ENCODE results near the gene PHF11.
"Not testable (repeated sequence)": the region's sequence is repeated elsewhere in the genome, so short reads cannot be mapped to it uniquely, and the experiment has no call there.

PHF11 gene

DNA sequence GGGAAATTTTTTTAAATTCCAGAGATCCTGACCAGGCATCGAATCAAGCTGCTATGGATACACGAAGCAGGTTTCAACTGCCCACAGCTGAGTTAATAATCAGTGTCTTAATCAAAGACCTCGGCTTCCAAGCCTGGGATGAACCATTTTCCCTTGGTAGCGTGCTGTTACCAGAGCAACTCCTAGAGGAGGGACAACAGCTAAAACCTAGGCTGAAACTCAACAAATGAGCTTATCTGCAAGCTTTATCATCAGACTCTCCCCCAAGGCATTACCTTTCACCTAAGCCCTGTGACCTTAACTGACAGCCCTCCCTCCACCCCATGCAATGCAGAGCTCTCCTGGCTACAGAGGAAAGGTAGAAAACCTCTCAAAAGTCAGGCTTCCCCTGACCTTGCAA, 49.9 kb downstream of the PHF11 start:
- no peak for DNase-seq (ENCODE audit: low read depth in 1 of 2, low spot score in 1 of 2)

DNA sequence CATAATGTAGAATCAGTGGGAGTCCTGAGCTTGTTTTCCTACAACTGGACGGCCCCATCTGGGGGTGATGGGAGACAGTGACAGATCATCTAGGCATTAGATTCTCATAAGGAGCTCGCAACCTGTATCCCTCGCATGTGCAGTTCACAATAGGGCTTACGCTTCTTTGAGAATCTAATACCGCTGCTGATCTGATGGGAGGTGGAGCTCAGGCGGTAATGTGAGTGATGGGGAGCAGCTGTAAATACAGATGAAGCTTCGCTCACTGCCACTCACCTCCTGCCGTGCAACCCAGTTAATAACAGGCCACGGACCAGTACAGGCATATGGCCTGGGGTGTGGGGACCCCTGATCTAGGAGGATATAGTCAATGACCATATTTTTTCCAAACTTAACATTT, 50.8 kb downstream of the PHF11 start:
- no peak for DNase-seq (ENCODE audit: low read depth in 1 of 2, low spot score in 1 of 2)

DNA sequence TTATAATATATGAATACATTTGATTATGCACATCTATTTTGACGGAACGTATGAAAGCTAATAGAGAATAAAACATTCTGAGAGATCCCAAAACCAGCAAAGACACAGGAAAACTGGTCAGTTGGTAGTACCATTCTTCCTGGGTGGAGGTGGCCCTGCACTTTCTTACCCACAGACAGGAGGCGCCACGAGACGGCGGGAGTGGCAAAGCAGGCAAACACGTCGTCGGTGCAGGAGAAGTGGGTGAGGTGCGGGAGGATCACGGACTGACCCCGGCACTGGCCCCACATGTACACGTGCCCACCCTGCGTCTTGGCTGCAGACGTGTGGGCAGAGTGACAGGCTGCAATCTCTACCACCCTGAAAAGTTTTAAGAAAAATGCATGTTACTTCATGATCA, 53.5 kb downstream of the PHF11 start:
- DNase-seq (ENCODE audit: low read depth in 1 of 2, low spot score in 1 of 2), result no peak

DNA sequence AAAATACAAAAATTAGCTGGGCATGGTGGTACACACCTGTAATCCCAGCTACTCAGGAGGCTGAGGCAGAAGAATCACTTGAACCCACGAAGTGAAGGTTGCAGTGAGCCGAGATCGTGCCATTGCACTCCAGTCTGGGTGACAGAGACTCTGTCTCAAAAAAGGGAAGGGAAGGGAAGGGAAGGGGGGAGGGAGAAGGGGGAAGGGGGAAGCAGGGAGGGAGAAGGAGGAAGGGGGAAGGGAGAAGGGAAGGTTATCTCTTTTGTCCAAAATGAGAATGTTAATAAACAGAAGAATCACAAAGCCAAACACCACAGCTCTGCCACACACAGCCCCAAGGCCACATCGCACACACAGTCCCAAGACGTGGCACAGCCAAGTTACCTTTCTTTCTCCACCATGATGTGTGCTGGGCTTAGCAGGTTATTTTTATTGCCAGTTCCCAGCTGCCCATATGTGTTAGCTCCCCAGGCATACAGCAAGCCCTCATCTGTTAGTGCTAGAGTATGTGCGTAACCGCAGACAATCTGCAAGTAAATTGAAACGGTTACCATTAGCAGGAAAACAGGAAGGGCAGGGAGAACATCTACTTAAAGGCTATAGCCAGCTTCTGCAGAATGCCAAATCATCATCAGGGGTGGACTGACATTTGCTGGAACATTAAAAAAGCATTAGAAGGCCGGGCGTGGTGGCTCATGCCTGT, 55.3 kb downstream of the PHF11 start:
- no peak for DNase-seq (ENCODE audit: low read depth in 1 of 2, low spot score in 1 of 2)

DNA sequence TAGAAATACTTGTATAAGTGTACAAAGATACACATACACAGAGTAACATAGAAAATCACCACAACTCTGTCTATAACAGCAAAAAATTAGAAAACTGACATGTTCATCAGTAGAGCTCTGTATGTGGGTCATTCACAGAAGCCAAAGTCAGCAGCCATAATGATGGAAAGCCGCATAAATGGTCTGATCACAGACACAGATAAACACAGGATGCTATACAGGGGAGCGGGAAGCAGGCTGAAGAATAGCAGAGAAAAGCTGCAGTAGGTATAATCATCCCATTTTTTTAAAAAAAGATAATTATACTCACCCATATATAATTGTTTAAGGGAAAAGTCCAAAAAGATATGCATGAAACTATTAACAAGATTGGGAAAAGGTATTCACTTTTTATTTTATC, 58.1 kb downstream of the PHF11 start:
- DNase-seq (ENCODE audit: low read depth in 1 of 2, low spot score in 1 of 2), result no peak

DNA sequence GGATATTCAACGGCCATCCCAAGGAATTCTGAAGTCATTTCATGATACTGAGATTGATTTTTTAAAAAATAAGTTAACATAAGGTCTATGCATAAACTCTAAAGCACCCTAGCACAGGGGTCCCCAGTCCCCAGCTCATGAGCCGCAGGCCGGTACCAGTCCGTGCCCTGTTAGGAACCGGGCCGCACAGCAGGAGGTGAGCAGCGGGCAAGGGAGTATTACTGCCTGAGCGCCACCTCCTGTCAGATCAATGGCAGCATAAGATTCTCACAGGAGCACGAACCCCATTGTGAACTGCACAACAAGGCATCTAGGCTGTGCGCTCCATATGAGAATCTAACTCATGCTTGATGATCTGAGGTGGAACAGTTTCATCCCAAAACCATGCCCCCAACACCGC, 58.6 kb downstream of the PHF11 start:
- DNase-seq (ENCODE audit: low read depth in 1 of 2, low spot score in 1 of 2), result no peak

DNA sequence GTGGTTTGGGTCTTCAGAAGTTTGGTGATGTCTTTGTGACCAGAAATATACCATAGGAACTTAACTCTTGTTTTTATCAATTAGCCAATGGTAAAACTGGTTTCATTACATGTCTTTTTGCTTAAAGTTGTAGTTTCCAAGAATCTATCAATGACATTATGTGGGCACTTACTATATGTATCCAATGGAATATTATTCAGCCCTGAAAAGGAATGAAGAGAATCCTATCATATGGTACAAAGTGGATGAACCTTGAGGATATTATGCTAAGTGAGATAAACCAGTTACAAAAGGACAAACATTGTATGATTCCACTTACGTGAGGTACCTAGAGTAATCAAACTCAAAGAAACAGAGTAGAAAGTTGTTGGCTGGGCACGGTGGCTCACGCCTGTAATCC, 63.3 kb downstream of the PHF11 start:
- no peak for DNase-seq (ENCODE audit: low read depth in 1 of 2, low spot score in 1 of 2)

DNA sequence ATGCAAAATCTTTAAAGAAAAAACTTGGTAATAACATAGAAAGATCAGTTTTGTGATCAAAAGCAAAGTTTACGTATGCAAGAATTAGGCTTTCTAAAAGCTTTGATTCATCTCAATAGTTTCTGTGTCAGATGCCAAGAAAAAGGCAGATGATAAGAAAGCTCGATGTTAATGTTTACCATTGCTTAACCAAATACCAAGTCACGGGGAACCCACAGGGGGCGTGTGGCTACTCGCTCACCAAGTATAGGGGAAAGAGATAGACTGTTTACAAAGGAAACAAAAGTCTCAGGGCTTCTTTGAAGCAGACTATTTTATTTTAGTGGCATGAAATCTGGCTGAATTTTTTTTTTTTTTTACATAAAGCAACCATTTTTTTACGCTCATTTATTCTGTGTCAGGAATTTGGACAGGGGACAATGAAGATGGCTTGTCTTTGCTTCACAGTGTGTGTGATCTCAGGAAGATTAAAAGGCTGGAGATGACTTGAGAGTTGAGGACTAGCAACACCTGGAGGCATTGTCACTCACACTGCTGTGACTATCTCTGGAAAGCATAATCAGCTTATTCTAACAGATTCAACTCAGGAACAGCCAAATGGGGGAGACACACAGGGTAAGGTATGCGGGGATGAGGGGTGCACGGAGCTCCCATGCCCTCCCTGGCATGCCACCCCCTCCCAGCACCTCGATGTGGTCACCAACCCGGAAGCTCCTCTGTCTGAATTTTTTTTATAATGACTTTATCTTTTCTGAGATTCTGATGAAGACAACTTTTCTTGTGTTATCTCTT, 64.7 kb downstream of the PHF11 start:
- no peak for DNase-seq (ENCODE audit: low read depth in 1 of 2, low spot score in 1 of 2)

DNA sequence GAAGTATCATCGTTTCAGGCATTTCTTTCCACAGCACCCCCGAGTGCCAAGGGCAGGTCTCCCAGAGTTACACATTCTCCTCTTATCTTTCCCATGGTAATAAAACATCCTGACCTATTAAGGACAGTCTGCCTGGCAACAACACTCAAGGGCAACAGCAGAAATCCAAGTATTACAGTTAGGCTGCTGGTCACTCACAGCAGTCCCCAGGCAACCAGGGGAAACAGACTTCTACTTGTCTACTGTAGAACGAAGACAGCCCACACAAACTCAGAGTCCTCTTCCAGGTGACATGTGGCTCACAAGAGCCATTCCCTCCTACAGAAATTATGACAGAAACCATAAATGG, 65.3 kb downstream of the PHF11 start:
- no peak for DNase-seq (ENCODE audit: low read depth in 1 of 2, low spot score in 1 of 2)

DNA sequence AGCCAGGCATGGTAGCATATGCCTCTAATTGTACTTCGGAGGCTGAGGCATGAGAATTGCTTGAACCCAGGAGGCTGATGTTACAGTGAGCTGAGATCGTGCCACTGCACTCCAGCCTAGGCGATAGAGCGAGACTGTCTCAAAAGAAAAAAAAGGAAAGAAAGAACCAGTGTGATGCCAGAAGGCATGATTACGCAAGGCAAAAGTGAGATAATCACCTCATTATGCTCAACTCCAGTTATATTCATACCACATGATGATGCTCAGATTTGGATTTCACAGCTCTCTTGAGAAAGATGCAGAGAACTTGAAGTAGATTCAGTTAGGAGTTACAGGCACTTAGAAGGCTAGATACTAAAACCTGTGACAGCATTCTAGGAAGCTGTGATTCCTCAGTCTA, 67.8 kb downstream of the PHF11 start:
- DNase-seq (ENCODE audit: low read depth in 1 of 2, low spot score in 1 of 2), result no peak

DNA sequence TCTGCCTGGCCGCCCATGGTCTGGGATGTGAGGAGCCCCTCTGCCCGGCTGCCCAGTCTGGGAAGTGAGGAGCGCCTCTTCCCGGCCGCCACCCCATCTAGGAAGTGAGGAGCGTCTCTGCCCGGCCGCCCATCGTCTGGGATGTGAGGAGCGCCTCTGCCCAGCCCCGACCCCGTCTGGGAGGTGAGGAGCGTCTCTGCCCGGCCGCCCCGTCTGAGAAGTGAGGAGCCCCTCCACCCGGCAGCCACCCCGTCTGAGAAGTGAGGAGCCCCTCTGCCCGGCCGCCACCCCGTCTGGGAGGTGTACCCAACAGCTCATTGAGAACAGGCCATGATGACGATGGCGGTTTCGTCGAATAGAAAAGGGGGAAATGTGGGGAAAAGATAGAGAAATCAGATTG, 69.7 kb downstream of the PHF11 start:
- not testable (repeated sequence) for DNase-seq (ENCODE audit: low read depth in 1 of 2, low spot score in 1 of 2)

DNA sequence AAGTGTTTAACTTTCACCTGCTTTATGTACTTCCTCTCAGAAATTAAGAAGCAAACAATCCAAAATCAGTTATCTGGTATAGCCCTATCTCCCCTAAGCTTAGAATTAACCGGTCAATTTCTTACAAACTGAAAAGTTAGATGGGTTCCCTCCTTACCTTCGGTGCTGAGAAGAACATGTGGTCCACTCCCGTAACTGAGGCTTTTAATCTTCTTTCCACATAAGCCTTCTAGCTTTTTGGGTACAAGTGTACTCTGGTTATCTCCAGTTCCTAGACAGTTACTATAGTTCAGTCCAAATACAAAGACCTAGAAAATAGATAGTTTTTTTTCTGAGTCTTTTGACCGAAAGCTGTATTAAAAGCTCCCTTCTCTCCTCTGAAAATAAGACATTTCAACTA, 70.7 kb downstream of the PHF11 start:
- no peak for DNase-seq (ENCODE audit: low read depth in 1 of 2, low spot score in 1 of 2)

DNA sequence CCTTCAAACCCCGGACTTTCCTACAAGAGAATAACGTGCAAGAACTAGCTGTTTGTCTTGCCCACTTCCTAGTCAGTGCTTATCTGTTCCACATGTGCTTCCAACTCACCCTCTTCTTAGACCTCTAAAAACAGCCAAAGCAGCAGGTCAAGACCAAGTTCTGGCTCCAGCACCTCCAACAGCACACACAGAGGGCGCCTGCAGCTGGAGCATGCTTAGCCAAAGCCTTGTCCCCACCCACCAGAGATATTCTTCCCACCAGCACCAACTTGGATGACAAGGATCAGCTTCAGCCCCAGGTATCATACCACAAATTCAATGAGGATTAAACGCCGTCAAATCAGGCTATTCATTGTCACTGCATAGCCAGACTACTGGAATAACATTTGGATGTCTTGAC, 71.7 kb downstream of the PHF11 start:
- no peak for DNase-seq (ENCODE audit: low read depth in 1 of 2, low spot score in 1 of 2)

DNA sequence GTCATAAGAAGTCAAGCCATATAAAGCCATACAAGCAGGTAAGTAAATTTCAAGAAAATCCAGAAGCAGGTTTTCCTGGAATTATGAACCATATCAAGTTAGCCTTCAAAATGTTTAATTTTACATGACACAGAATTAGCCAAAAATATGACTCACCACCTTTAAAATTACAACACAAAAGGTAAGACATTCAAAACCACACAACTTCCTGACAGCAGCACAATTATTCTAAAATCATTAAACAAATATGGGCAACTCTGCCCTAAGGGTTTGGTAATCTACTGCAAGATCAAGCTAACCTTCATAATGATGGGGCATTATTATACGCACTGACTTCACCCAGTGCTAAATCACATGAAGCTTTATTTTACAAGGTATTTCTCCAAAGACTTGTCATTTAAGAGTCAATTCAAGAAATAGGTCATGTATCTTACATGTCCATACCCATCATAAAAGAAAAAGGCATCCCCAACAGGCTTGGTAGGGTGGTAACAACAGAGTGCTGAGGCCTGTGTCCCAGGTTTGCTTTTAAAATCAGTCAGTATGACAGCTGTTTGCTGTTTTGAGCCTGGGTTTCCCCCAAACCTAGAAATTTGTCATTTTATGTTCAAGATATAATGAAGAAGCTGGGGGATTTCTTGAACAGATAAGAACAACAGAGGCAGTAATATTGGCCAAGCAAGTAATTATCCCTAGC, 74.4 kb downstream of the PHF11 start:
- no peak for DNase-seq (ENCODE audit: low read depth in 1 of 2, low spot score in 1 of 2)

DNA sequence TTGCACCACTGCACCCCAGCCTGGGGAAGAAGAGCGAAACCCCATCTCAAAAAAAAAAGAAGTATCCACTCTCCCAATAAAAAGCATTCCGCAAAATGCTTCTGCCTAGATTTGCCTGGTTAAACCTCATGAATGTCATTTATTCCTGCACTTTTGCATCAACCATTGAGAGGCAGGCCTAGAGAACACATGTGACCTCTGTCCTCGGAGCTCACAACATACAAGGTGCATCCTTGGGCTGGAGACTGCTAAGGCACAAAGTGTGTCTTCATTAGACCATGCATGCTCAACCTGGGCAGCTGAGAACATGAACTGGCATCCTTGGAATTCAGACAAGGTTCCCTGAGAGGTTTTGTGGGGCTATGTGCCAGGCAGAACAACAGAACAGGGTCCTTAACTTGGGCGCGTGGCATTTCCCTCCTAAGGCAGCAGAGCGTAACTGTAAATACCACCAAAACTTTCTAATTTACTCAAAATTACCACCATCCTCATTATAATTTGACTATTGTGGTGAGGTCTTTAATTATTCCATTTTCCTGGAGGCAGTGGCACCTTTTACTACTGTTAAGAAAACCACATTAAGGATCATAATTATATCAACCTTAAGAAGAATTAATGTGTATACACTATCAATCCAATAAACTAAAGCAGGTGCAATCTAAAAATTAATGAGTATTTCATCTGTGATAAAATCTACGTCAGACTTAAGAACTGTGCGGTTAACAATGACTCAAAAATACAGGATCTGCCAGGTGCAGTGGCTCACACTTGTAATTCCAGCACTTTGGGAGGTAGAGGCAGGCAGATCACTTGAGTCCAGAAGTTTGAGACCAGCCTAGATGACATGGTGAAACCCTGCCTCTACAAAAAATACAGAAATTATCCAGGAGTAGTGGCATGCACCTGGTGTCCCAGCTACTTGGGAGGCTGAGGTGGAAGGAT, 75.8 kb downstream of the PHF11 start:
- DNase-seq (ENCODE audit: low read depth in 1 of 2, low spot score in 1 of 2), result no peak
